HS-27A (cell line): ENCODE data around the gene NRXN3.

Experiments
- DNase-seq: peaks from one replicate; pipeline ENCODE4 v3.0.0-alpha.2; 2012; ENCODE audit warnings: low read depth, missing footprints

NRXN3 gene

DNA sequence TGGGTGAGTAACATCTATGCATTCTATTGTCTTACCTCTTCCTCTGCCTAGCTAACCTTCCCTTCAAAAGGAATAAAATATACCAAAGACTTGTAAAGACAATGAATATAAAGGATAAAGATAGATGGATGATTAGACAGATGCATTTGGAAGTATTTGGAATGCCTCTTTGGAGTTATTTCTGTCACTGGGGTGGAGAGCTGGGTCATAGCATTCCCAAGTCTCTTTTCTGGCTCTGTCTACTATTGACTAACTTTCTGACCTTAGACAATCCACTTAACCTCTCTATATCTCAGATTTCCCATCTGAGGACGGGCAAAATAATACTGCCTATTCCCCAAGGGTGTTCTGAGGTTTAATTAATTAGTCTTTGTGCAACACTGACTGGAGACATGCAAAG lies 1523.8 kb downstream of the NRXN3 start:
- DNase-seq = no peak

DNA sequence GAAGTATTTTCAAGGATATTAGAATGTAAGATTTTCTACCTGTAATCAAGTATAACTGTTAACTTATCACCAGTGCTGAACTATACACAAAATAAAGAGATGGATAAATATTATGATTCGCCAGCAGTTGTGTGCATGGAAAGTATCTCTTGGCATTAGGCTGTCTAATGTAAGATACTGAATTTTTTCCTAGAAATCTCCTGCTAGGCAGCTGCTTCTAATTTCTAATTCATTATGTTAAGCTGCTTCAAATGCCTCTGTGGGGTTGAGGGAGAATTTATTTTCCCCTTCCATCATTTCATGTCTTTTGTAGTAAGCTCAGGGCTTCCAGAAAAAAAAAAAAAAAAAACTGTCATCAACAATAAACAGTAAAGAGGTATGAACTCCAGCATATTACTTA lies 1525.1 kb downstream of the NRXN3 start:
- DNase-seq = no peak

GRCh38 chr14:79698298-79698711 lies 1528.1 kb downstream of the NRXN3 start:
- no peak for DNase-seq

GRCh38 chr14:79699206-79699605 lies 1529.0 kb downstream of the NRXN3 start:
- DNase-seq = no peak

GRCh38 chr14:79701371-79701770 lies 1531.2 kb downstream of the NRXN3 start:
- DNase-seq = no peak

- no peak for DNase-seq
Observed at GRCh38 chr14:79702197-79702596, 1532.0 kb downstream of the NRXN3 start.

DNA sequence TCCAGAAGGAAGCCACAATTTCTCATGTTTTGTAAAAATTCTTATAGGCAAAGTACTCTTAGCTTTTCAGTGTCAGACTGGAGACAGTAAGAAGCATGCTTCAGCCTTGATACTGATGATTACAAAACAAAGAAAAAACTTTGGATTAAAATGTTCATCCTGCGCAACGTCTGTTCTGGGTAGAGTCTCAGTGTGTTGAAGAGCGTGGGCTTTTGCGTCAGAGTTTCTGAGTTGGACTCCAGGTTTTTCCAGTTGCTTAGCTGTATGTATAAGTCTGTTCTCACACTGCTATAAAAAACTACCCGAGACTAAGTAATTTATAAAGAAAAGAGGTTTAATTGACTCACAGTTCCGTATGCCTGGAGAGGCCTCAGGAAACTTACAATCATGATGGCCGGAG lies 1533.0 kb downstream of the NRXN3 start:
- no peak for DNase-seq

DNA sequence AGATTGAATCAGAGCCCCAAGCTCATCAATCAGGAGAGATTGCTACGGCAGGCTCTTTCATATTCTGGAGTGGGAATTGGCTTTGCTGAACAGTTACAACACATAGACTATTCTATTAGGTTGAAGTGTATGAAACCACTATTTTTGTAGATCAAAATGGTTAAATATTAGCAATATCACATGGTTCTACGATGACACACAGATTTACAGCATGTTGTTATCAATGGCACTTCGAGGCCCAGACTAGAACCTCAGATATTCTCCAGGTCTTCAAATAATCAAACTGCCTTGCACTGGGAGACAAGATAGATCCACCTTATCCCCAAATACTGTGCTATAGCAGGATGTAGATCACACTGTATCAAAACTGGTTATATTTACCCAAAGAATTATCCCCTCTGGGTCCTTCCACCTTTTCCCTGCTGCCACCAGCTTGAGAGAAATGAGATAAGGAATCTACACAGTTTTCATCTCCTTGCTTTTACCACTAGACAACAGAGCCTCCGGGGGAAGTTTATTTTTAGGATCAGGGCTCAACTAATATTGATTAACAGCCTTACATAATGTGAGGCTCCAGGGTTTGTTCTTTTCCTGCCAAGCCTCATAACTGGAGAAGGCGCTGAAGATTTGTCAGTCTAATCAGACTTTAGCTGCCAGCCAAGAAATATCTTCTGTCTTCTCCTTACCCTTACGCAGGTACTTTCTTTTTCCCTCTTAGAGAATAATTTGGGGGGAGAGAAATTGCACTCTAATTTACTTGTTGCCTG lies 1534.1 kb downstream of the NRXN3 start:
- no peak for DNase-seq

DNA sequence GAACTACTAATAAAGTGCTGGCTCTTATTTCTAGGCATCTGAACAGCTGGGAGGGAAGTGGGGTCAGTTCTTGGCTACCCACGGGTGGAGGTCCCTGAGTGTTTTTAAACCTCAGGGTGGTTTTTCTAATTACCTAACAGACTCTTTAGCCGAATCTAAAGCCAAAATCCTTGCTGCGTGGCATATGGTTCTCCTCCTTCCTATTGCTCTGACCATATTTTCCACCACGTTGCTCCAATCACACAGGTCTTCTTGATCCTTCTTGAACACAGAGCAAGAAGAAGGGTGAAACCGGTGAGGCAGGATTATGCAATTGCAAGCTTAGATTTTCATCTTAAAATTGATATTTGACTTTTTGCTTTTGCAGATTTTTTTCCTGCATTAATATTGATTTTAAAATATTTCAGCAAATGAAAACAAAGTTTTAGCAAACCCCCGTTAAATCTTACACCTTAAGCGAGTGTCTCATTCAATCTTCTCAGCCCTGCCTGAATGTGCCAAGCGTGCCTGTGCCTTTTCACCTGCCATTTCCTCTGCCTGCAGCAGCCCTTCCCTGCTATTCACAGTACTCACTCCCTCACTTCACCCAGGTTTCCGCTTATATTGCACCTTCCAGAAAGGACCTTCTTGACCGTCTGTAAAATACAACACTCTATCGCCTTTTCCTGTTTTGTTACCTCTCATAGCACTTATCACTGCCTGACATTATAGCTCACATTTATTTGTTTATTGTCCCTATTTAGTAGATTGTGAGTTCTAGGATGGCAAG lies 1535.1 kb downstream of the NRXN3 start:
- DNase-seq = no peak

- DNase-seq = no peak
Observed at GRCh38 chr14:79706382-79706781, 1536.2 kb downstream of the NRXN3 start.

DNA sequence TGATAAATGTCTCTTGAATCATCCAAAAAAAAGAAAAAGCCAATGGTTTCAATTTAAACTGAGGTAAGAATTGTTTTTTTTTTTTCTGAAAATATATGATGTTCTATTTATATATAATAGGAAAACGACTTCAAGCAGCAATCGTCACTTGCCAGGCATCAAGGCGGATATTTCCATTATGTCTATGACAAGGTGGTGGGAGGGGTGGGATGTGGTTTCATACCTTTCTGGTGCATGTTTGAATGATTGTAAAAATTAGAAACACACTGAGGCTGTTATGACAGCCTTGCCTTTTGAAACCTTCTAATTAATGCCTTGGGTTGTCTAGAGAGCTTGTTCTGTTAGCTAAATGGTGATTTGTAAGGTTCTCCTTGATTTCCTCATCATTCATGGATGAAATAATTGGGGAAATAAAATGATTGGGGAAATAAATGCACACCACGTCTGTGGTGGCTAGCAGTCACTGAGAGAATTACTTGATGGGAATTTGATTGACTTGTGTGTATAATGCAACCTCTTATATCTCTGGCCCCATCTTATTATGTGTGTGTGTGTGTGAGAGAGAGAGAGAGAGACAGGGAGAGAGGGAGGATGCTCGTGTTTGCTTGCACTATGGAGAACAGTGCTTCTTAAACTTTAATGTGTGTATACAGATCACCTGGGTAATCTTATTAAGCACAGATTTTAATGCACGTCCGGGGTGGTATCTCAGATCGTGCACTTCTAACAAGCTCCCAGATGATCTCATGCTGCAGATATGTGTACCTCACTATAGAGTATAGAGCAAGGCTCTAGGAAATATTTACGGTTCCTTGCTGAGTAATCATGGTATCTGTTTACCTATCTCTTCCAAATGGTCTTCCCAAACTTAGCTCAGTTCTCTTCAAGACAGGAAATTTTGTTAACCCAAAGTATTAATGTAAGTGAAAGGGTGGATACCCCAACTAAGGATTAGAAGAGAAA lies 1538.5 kb downstream of the NRXN3 start:
- no peak for DNase-seq

GRCh38 chr14:79709573-79709972 lies 1539.4 kb downstream of the NRXN3 start:
- no peak for DNase-seq

GRCh38 chr14:79712302-79712950 lies 1542.3 kb downstream of the NRXN3 start:
- DNase-seq = no peak

DNA sequence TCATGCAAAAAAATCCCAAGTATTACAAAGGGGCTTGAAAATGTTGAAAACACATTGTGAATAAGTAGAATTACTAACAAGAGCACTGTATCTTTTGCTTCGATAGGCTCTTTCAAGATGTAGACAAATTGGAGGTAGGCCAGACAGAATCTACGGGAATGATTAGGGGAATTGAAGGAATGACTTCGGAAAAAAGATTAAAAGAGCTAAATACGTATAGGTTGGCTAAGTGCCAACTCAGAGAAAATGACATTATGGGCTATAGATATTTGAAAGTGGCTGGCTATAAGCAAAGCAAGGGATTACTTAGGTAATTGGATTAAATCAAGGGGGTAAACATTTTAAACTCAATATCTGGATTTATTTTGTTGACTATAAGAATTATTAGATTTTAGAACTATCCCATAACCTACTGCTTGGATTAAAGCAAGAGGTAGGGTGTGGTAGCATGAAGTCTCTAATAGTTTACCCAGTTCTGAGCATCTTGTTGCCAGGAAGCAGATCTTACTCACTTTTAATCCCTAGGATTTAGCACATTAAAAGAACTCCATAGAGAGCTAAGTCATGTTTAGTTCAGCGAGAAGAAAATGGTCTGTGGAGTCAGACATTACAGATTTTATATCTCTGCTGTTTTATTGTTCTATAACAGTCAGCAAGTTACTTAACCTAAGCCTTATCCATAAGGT lies 1551.4 kb downstream of the NRXN3 start:
- DNase-seq = no peak

GRCh38 chr14:79724934-79725717 lies 1555.0 kb downstream of the NRXN3 start:
- DNase-seq = no peak

DNA sequence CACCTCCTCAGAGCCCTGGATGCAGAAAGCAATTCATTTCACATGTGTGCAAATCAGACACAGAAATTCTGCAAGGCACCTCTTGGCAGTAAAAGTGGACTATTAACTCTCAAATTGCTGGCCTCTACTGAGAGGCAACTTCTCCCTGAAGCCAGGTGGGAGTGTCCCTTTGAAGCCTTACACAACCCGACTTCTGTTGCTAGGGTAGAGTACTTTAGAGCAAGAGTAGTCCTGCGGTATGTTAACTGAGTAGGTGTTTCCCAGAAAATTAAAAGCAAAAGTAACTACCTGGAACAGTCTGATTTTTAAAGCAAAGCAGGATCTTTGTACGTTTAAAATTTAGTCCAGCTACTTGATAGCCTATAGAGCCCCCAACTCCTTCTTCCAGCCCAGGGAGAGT lies 1557.7 kb downstream of the NRXN3 start:
- no peak for DNase-seq

GRCh38 chr14:79728331-79728730 lies 1558.2 kb downstream of the NRXN3 start:
- DNase-seq = no peak

DNA sequence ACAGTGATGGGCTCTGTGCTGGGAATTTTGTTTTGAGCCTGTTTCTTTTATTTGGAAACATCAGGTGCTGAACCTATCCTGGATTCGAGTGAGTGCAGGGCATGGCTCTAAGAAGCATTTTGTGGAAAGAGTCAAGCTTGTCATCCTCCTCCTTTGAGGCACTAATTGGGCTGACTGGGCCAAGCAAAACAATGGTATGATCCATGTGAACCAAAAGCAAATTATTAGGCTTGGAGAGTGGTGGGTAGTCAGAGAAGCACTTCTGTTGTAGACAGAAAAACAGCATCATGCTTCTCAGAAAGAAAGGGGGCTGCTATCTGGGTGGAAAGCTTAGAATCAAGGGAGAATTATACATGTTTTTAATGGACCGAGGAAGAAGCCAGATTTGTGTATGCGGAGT lies 1559.6 kb downstream of the NRXN3 start:
- no peak for DNase-seq

DNA sequence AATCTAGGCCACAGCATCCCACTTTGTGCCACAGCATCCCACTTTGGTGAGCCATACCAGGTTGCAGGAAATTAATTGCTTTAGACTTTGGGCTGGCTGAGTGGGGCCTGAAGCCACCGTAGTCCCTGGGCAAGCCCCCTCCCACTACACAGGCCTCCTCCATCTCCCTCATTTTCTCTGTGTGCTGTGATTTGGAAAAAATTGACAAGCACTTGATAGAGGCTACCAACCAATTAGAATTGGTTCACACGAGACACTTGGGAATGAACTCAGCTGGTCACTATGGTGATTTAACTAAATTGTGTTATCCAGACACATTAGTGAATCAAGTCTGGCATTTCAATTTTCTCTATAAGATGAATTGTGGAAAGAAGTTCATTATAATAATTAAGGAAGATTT lies 1560.0 kb downstream of the NRXN3 start:
- DNase-seq = no peak

DNA sequence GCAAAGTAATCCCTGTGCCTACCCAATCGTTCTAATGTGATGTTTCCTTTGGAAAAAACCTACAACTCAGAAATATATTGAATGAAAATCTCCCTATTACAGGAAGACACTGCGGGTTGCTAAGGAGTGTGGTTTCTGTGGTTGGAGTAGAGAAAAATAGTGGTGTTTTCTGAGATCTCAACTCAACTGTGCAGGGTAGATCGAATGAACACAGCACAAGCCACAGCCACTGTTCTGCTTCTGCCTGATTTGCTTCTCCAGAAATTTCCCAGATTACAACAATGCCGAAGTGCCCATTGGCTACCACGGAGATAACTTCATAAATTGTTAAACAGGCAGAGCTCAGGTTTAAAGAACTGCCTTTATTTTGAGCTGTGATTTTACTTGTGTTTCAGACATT lies 1560.8 kb downstream of the NRXN3 start:
- DNase-seq = no peak
